ENCODE results near the gene SKAP1.

GRCh38 chr17:48444516-48445247 is 14.7 kb upstream of the SKAP1 start:
- TF ChIP-seq, protein P1, sequence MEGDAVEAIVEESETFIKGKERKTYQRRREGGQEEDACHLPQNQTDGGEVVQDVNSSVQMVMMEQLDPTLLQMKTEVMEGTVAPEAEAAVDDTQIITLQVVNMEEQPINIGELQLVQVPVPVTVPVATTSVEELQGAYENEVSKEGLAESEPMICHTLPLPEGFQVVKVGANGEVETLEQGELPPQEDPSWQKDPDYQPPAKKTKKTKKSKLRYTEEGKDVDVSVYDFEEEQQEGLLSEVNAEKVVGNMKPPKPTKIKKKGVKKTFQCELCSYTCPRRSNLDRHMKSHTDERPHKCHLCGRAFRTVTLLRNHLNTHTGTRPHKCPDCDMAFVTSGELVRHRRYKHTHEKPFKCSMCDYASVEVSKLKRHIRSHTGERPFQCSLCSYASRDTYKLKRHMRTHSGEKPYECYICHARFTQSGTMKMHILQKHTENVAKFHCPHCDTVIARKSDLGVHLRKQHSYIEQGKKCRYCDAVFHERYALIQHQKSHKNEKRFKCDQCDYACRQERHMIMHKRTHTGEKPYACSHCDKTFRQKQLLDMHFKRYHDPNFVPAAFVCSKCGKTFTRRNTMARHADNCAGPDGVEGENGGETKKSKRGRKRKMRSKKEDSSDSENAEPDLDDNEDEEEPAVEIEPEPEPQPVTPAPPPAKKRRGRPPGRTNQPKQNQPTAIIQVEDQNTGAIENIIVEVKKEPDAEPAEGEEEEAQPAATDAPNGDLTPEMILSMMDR (conservative IDR thresholded peaks at IDR 0.05 in 1 of 2, IDR thresholded peaks at IDR 0.05 in 1 of 2; ENCODE audit: extremely low read depth in 1 of 2, insufficient read depth in 1 of 2, low read depth in 1 of 2, low read length in 2 of 2), result no peak
- no peak for TF ChIP-seq EZH2 (IDR thresholded peaks at IDR 0.05; ENCODE audit: borderline replicate concordance, low read length)

All from mammary epithelial cell (primary cell).